Endothelial cell of umbilical vein (primary cell): ENCODE results near the gene ZNF768. TPM values are rescaled to one million over a fixed set of nuclear protein-coding genes. Genes with fewer than 3 reads are reported as not detected.

Experiments used
- BruUV-seq: library from RNA; stranded (reverse); fragments of 400-500 nt; replicated peaks from 2 replicates; lab custom pipeline; 2021; lab: Mats Ljungman, UMichigan
- CTCF ChIA-PET: fragments of 300-600, 350-600 bp; sonication (Branson Sonifier 250); formaldehyde crosslinking; loops from one replicate; lab custom pipeline; 2021; ENCODE audit warnings: antibody characterized with exemption, inconsistent platforms; lab: Charles Lee
- POLR2A ChIA-PET: fragments of 300-600, 350-600 bp; sonication (Branson Sonifier 250); formaldehyde crosslinking; loops from one replicate; lab custom pipeline; 2021; ENCODE audit warnings: antibody characterized with exemption, inconsistent platforms; lab: Charles Lee
- DNase-seq: peaks from one replicate; pipeline ENCODE4 v3.0.0-alpha.2; 2011; ENCODE audit warnings: low read depth, low spot score
- FAIRE-seq: peaks from 2 replicates; lab custom pipeline; 2011; peaks lifted over from hg19 to GRCh38; lab: Jason Lieb, UNC
- H2AFZ ChIP-seq: 2 replicates; pipeline ENCODE4 v1.6.0; 2012; ENCODE audit warnings: low read depth, low read length, control low read depth, inconsistent platforms
- H3K27ac ChIP-seq: 2 replicates; pipeline ENCODE4 v1.5.1; 2011; ENCODE audit warnings: low read depth, mild to moderate bottlenecking, control low read depth, low read length, moderate library complexity; ENCODE audit not compliant: insufficient read depth
- H3K27me3 ChIP-seq, 2 experiments: 2 replicates each; pipeline versions ENCODE4 v1.6.0 to v1.6.1; 2011; ENCODE audit warnings: low read length in 2 of 2, mixed read lengths in 1 of 2; ENCODE audit not compliant: control insufficient read depth in 2 of 2, insufficient read depth in 2 of 2
- H3K36me3 ChIP-seq, 2 experiments: 2 replicates in 1 of 2; 3 replicates in 1 of 2; pipeline ENCODE4 v1.5.1; 2011; ENCODE audit warnings: low read length in 2 of 2, mild to moderate bottlenecking in 1 of 2, moderate library complexity in 1 of 2; ENCODE audit not compliant: control insufficient read depth in 2 of 2, insufficient read depth in 2 of 2; ENCODE audit errors: extremely low read depth in 1 of 2
- H3K4me1 ChIP-seq: 3 replicates; pipeline ENCODE4 v1.5.1; 2011; ENCODE audit warnings: mild to moderate bottlenecking, low read length; ENCODE audit not compliant: control insufficient read depth, insufficient read depth; ENCODE audit errors: extremely low read depth
- H3K4me2 ChIP-seq: 2 replicates; pipeline ENCODE4 v1.6.1; 2011; ENCODE audit warnings: low read length, control low read depth, mixed read lengths; ENCODE audit not compliant: insufficient read depth
- H3K4me3 ChIP-seq, 3 experiments: fragments of 200-600 bp in 1 of 3; sonication (generic), shearing (Covaris generic) in 1 of 3; replicated peaks in 1 of 3; 2 replicates each; pipeline ENCODE4 v1.5.1; 2011 to 2016; ENCODE audit warnings: control low read depth in 3 of 3, low read length in 3 of 3, mild to moderate bottlenecking in 2 of 3, inconsistent platforms in 1 of 3, low read depth in 1 of 3, moderate library complexity in 1 of 3; ENCODE audit not compliant: insufficient read depth in 1 of 3
- H3K79me2 ChIP-seq: 2 replicates; pipeline ENCODE4 v1.6.0; 2012; ENCODE audit warnings: low read length, inconsistent platforms; ENCODE audit not compliant: control insufficient read depth, insufficient read depth
- H3K9ac ChIP-seq: replicated peaks from 2 replicates; pipeline ENCODE3; 2011; ENCODE audit warnings: low read length, control low read depth; ENCODE audit not compliant: insufficient read depth; ENCODE audit errors: extremely low read depth
- H3K9me1 ChIP-seq: replicated peaks from 3 replicates; pipeline ENCODE4 v1.6.0; 2011; ENCODE audit warnings: mild to moderate bottlenecking, low read length; ENCODE audit not compliant: control insufficient read depth, insufficient read depth; ENCODE audit errors: extremely low read depth
- H3K9me3 ChIP-seq: replicated peaks from 2 replicates; pipeline ENCODE4 v1.5.1; 2012; ENCODE audit warnings: low read length, inconsistent platforms; ENCODE audit not compliant: control insufficient read depth, insufficient read depth
- H4K20me1 ChIP-seq: replicated peaks from 2 replicates; pipeline ENCODE3; 2011; ENCODE audit warnings: mild to moderate bottlenecking, low read length; ENCODE audit not compliant: control insufficient read depth, insufficient read depth; ENCODE audit errors: extremely low read depth
- CTCF ChIP-seq, 2 donors: IDR thresholded peaks; 1 replicate in 1 of 2; 2 replicates in 1 of 2; pipeline ENCODE4 v1.5.1; 2011; ENCODE audit warnings: low read length in 2 of 2, mild to moderate bottlenecking in 2 of 2, moderate library complexity in 2 of 2, control low read depth in 1 of 2, inconsistent platforms in 1 of 2, low read depth in 1 of 2; ENCODE audit not compliant: insufficient read depth in 1 of 2; ENCODE audit errors: extremely low read depth in 1 of 2
- MAX ChIP-seq: IDR thresholded peaks from 2 replicates; pipeline ENCODE4 v1.6.1; 2011; ENCODE audit not compliant: insufficient read depth, insufficient read length
- POLR2AphosphoS5 ChIP-seq: IDR thresholded peaks from 2 replicates; pipeline ENCODE4 v1.6.1; 2012; ENCODE audit warnings: low read depth, mild to moderate bottlenecking, control low read depth, low read length, moderate library complexity; ENCODE audit not compliant: insufficient read depth
- dilution Hi-C: fragments of 300-500 bp; cut with MboI; formaldehyde crosslinking; loops from one replicate; pipeline ENCODE4 v1.15.0; 2019; ENCODE audit warnings: low sequenced_read_pairs; ENCODE audit not compliant: extremely low pct_ligation_motif_present
- intact Hi-C: fragments of 100-400 bp; cut with micrococcal nuclease; formaldehyde crosslinking; loops from one replicate; pipeline ENCODE4 v1.10.0; 2022
- polyA plus RNA-seq, 4 experiments: library from polyadenylated mRNA; depleted of rRNA in 3 of 4; stranded (reverse) in 3 of 4; unstranded in 1 of 4; fragments of >200 nt; gene quantifications; 2 replicates each; pipeline versions ENCODE4 v1.2.1 to v1.2.3, GENCODE V29; 2011 to 2012; ENCODE audit warnings: missing spikeins in 1 of 4
- total RNA-seq: library from RNA; stranded (reverse); gene quantifications from 2 replicates; pipeline ENCODE4 v1.2.3, GENCODE V29; 2021

The ZNF768 gene
- total and polyA plus RNA-seq, 2 donors (not counting 3 experiments of a cell fraction or from before 2014, with no cell fraction given): 24.2 to 24.7 TPM

- no peaks in the 10 kb centered on the region for H3K36me3 ChIP-seq
- dilution Hi-C loops: no loop called here
- H3K27me3 ChIP-seq: no peaks in the 10 kb centered on the region
- H3K9me3 ChIP-seq: no peaks in the 10 kb centered on the region
- no peak overlapping the region for H3K27ac ChIP-seq
- no peaks in the 10 kb centered on the region for H4K20me1 ChIP-seq
- H3K9me1 ChIP-seq: no peaks in the 10 kb centered on the region
- H2AFZ ChIP-seq: no peak overlapping the region
- intact Hi-C loops: loop anchor here (5.0 kb wide), 1 partner anchor 43 kb away; the partner anchor contains the start of gene SEPHS2
- H3K4me3 ChIP-seq: no peak overlapping the region
- FAIRE-seq: no peak
- no TSS peak for BruUV-seq
- no peaks in the 10 kb centered on the region for H3K79me2 ChIP-seq
- CTCF ChIA-PET: interaction anchor here (1.1 kb wide), 1 partner anchor 11 kb away, joined by 4 read pairs; no protein-coding TSS in a partner anchor
- peaks cover 16% of the 10 kb centered on the region for H3K4me1 ChIP-seq
- POLR2A ChIA-PET: no interaction called here
- no peak overlapping the region for H3K9ac ChIP-seq
- TF ChIP-seq CTCF (IDR thresholded peaks at IDR 0.05; ENCODE audit: extremely low read depth in 1 of 2, insufficient read depth in 1 of 2, low read depth in 1 of 2, low read length in 2 of 2) (no peak), MAX (no peak), POLR2AphosphoS5 (no peak)
- DNase-seq: no peak
- H3K4me2 ChIP-seq: no peak overlapping the region
Measured at GRCh38 chr16:30490210-30490609, 36.2 kb downstream of the ZNF768 start.
